ENCODE results near the gene CSPG4.
A peak's percentile ranks its signal among the peaks of the same experiment; 100 is the strongest.
"Not testable (repeated sequence)": the region's sequence is repeated elsewhere in the genome, so short reads cannot be mapped to it uniquely, and the experiment has no call there.

Gene CSPG4

GRCh38 chr15:75736256-75736655, 23.6 kb upstream of the CSPG4 start:
- no peak overlapping the region for H3K23ac ChIP-seq (ENCODE audit: low read depth, low read length, poor library complexity)
- peak overlapping the region; percentile 76 for H3K18ac ChIP-seq (ENCODE audit: low read length)
- H3K9ac ChIP-seq (ENCODE audit: low read depth, low read length, poor library complexity), result peak overlapping the region; percentile 77
- no peak overlapping the region for H2BK15ac ChIP-seq (ENCODE audit: low read length)
- no peak overlapping the region for H4K8ac ChIP-seq (ENCODE audit: low read depth, low read length)
- H3K14ac ChIP-seq (ENCODE audit: low read length), result peak overlapping the region; percentile 9
- peaks cover 3% of the 10 kb centered on the region for H3K79me1 ChIP-seq (ENCODE audit: low read depth, low read length)
- no peak overlapping the region for H3K27ac ChIP-seq (replicated peaks; ENCODE audit: low read length)
- H3K9me3 ChIP-seq (replicated peaks in 1 of 2; ENCODE audit: control insufficient read depth in 2 of 2, insufficient read depth in 1 of 2, low read depth in 1 of 2, low read length in 2 of 2), result peaks cover 0 to 2% of the 10 kb centered on the region in 2 donors
- no peaks in the 10 kb centered on the region for H3K36me3 ChIP-seq (replicated peaks in 1 of 2; ENCODE audit: control insufficient read depth in 2 of 2, insufficient read depth in 2 of 2, low read length in 2 of 2)
- H2AK5ac ChIP-seq (ENCODE audit: low read depth, low read length), result peak overlapping the region; percentile 52
- H2BK120ac ChIP-seq (ENCODE audit: low read depth, low read length), result no peak overlapping the region
- H2BK12ac ChIP-seq (ENCODE audit: low read length), result peak overlapping the region; percentile 22
- peaks cover 5 to 6% of the 10 kb centered on the region in 2 donors for H3K4me1 ChIP-seq (ENCODE audit: control insufficient read depth in 2 of 2, insufficient read depth in 1 of 2, low read depth in 1 of 2, low read length in 2 of 2)
- H3K4ac ChIP-seq (ENCODE audit: low read length), result no peak overlapping the region
- H3K27me3 ChIP-seq (ENCODE audit: control insufficient read depth in 3 of 3, insufficient read depth in 3 of 3, low read depth in 1 of 3, low read length in 3 of 3), result peaks cover 0 to 26% (median 13%) of the 10 kb centered on the region in 3 experiments
- peak overlapping the region; percentile 53 for H2BK5ac ChIP-seq (ENCODE audit: low read length)
- no peak for DNase-seq (ENCODE audit: low spot score)
- WGBS, 2 donors (ENCODE audit: extremely low coverage in 2 of 2, insufficient read length in 2 of 2, insufficient replicate concordance in 1 of 2), result no CpG with 5 or more reads among the region's 8 CpGs
- no peak overlapping the region for H3K4me2 ChIP-seq (ENCODE audit: insufficient read depth, low read length, poor library complexity, severe bottlenecking)
- no peak overlapping the region for H4K91ac ChIP-seq (ENCODE audit: low read depth, low read length, poor library complexity)
- H2AFZ ChIP-seq (ENCODE audit: low read length), result no peak overlapping the region
- H3K4me3 ChIP-seq (ENCODE audit: low read length in 2 of 2), result no peak overlapping the region

GRCh38 chr15:75734861-75735760, 22.5 kb upstream of the CSPG4 start:
- not testable (repeated sequence) for H2AK5ac ChIP-seq (ENCODE audit: low read depth, low read length)
- no CpG with 5 or more reads among the region's 27 CpGs for WGBS, 2 donors (ENCODE audit: extremely low coverage in 2 of 2, insufficient read length in 2 of 2, insufficient replicate concordance in 1 of 2)

GRCh38 chr15:75733761-75734651, 21.4 kb upstream of the CSPG4 start:
- Histone ChIP-seq H3K9me3 (replicated peaks in 1 of 2; ENCODE audit: control insufficient read depth in 2 of 2, insufficient read depth in 1 of 2, low read depth in 1 of 2, low read length in 2 of 2) (no peaks in the 10 kb centered on the region), H2BK15ac (ENCODE audit: low read length) (no peak overlapping the region), H2BK5ac (ENCODE audit: low read length) (peak overlapping the region; percentile 22), H3K27me3 (ENCODE audit: control insufficient read depth in 3 of 3, insufficient read depth in 3 of 3, low read depth in 1 of 3, low read length in 3 of 3) (peaks cover 0 to 19% (median 6%) of the 10 kb centered on the region in 3 experiments), H3K4me2 (ENCODE audit: insufficient read depth, low read length, poor library complexity, severe bottlenecking) (no peak overlapping the region), H2AFZ (ENCODE audit: low read length) (no peak overlapping the region), H3K4me1 (ENCODE audit: control insufficient read depth in 2 of 2, insufficient read depth in 1 of 2, low read depth in 1 of 2, low read length in 2 of 2) (peaks cover 4 to 6% of the 10 kb centered on the region in 2 donors), H3K79me1 (ENCODE audit: low read depth, low read length) (peaks cover 3% of the 10 kb centered on the region), H4K8ac (ENCODE audit: low read depth, low read length) (no peak overlapping the region), H3K4me3 (ENCODE audit: low read length in 2 of 2) (no peak overlapping the region), H3K27ac (replicated peaks; ENCODE audit: low read length) (no peak overlapping the region), H3K23ac (ENCODE audit: low read depth, low read length, poor library complexity) (peak overlapping the region; percentile 55), H3K9ac (ENCODE audit: low read depth, low read length, poor library complexity) (no peak overlapping the region), H4K91ac (ENCODE audit: low read depth, low read length, poor library complexity) (no peak overlapping the region), H3K18ac (ENCODE audit: low read length) (no peak overlapping the region), H3K14ac (ENCODE audit: low read length) (no peak overlapping the region), H3K36me3 (replicated peaks in 1 of 2; ENCODE audit: control insufficient read depth in 2 of 2, insufficient read depth in 2 of 2, low read length in 2 of 2) (no peaks in the 10 kb centered on the region), H2BK120ac (ENCODE audit: low read depth, low read length) (no peak overlapping the region), H2BK12ac (ENCODE audit: low read length) (no peak overlapping the region), H2AK5ac (ENCODE audit: low read depth, low read length) (no peak overlapping the region), H3K4ac (ENCODE audit: low read length) (no peak overlapping the region)
- no peak for DNase-seq (ENCODE audit: low spot score)
- no CpG with 5 or more reads among the region's 14 CpGs for WGBS, 2 donors (ENCODE audit: extremely low coverage in 2 of 2, insufficient read length in 2 of 2, insufficient replicate concordance in 1 of 2)

More at GRCh38 chr15:75734861-75735760, 22.5 kb upstream of the CSPG4 start:
- H3K4me2 ChIP-seq (ENCODE audit: insufficient read depth, low read length, poor library complexity, severe bottlenecking); H3K79me1 ChIP-seq (ENCODE audit: low read depth, low read length); H3K4me3 ChIP-seq (ENCODE audit: low read length in 2 of 2); H3K9ac ChIP-seq (ENCODE audit: low read depth, low read length, poor library complexity); H2AFZ ChIP-seq (ENCODE audit: low read length); H2BK15ac ChIP-seq (ENCODE audit: low read length); H2BK12ac ChIP-seq (ENCODE audit: low read length); H3K36me3 ChIP-seq (replicated peaks in 1 of 2; ENCODE audit: control insufficient read depth in 2 of 2, insufficient read depth in 2 of 2, low read length in 2 of 2); H2BK5ac ChIP-seq (ENCODE audit: low read length); H3K23ac ChIP-seq (ENCODE audit: low read depth, low read length, poor library complexity); H3K27ac ChIP-seq (replicated peaks; ENCODE audit: low read length); H3K4me1 ChIP-seq (ENCODE audit: control insufficient read depth in 2 of 2, insufficient read depth in 1 of 2, low read depth in 1 of 2, low read length in 2 of 2); H3K18ac ChIP-seq (ENCODE audit: low read length); H3K4ac ChIP-seq (ENCODE audit: low read length); H3K9me3 ChIP-seq (replicated peaks in 1 of 2; ENCODE audit: control insufficient read depth in 2 of 2, insufficient read depth in 1 of 2, low read depth in 1 of 2, low read length in 2 of 2); DNase-seq (ENCODE audit: low spot score); H3K14ac ChIP-seq (ENCODE audit: low read length); H4K8ac ChIP-seq (ENCODE audit: low read depth, low read length); H4K91ac ChIP-seq (ENCODE audit: low read depth, low read length, poor library complexity); H2BK120ac ChIP-seq (ENCODE audit: low read depth, low read length): not testable (repeated sequence)
- H3K27me3 ChIP-seq (ENCODE audit: control insufficient read depth in 3 of 3, insufficient read depth in 3 of 3, low read depth in 1 of 3, low read length in 3 of 3), result peaks cover 0 to 25% (median 13%) of the 10 kb centered on the region in 3 experiments

Measured in neuronal stem cell (in vitro differentiated cells).